IMR-90 (cell line): ENCODE data around the gene GGT5. TPM values are rescaled to one million over a fixed set of nuclear protein-coding genes. Genes with fewer than 3 reads are reported as not detected.

ENCODE experiments used
- ATAC-seq: fragments of 200-7000 bp; cut with Tn5 transposase; 2 replicates; pipeline ENCODE4 v1.9.1; 2020; ENCODE audit warnings: low read depth, mild to moderate bottlenecking, moderate library complexity
- BruUV-seq: library from RNA; stranded (reverse); fragments of 400-500 nt; replicated peaks from 2 replicates; lab custom pipeline; 2021; lab: Mats Ljungman, UMichigan
- CTCF ChIA-PET: fragments of 300-600 bp; formaldehyde crosslinking; extraction: SDS; loops from one replicate; lab custom pipeline; 2021; ENCODE audit warnings: antibody characterized with exemption; lab: Yijun Ruan, JAX
- POLR2A ChIA-PET: fragments of 300-600 bp; sonication (Branson Sonifier 250); formaldehyde crosslinking; loops from one replicate; lab custom pipeline; 2022; ENCODE audit warnings: antibody characterized with exemption; ENCODE audit not compliant: unreplicated experiment; lab: Charles Lee
- DNase-seq: peaks from one replicate; pipeline ENCODE4 v3.0.0; 2013
- H2AFZ ChIP-seq: replicated peaks from 2 replicates; pipeline ENCODE3; 2013; ENCODE audit warnings: low read length, mild to moderate bottlenecking; ENCODE audit not compliant: poor library complexity
- H2AK5ac ChIP-seq: 2 replicates; pipeline ENCODE4 v1.6.1; 2013; ENCODE audit warnings: low read depth, low read length, inconsistent platforms
- H2AK9ac ChIP-seq: replicated peaks from 2 replicates; pipeline ENCODE3; 2013; ENCODE audit warnings: mild to moderate bottlenecking, low read depth, low read length, moderate library complexity; ENCODE audit not compliant: poor library complexity
- H2BK120ac ChIP-seq: 2 replicates; pipeline ENCODE4 v1.6.1; 2013; ENCODE audit warnings: low read depth, low read length, inconsistent platforms
- H2BK15ac ChIP-seq: 3 replicates; pipeline ENCODE4 v1.6.1; 2013; ENCODE audit warnings: low read depth, low read length, inconsistent platforms
- H2BK20ac ChIP-seq: 2 replicates; pipeline ENCODE4 v1.6.1; 2013; ENCODE audit warnings: low read depth, mild to moderate bottlenecking, inconsistent platforms, low read length, moderate library complexity
- H2BK5ac ChIP-seq: 2 replicates; pipeline ENCODE4 v1.6.1; 2013; ENCODE audit warnings: mild to moderate bottlenecking, low read depth, low read length, inconsistent platforms; ENCODE audit not compliant: poor library complexity, severe bottlenecking
- H3K14ac ChIP-seq: replicated peaks from 2 replicates; pipeline ENCODE4 v1.6.1; 2013; ENCODE audit warnings: low read depth, low read length, inconsistent platforms
- H3K18ac ChIP-seq: 2 replicates; pipeline ENCODE4 v1.6.1; 2013; ENCODE audit warnings: low read depth, low read length, control low read depth
- H3K23ac ChIP-seq: 2 replicates; pipeline ENCODE4 v1.6.1; 2013; ENCODE audit warnings: low read depth, low read length, inconsistent platforms
- H3K27ac ChIP-seq: 2 replicates; pipeline ENCODE4 v1.5.1; 2013; ENCODE audit warnings: mild to moderate bottlenecking, control low read depth, low read length; ENCODE audit not compliant: insufficient read depth
- H3K27me3 ChIP-seq: 2 replicates; pipeline ENCODE4 v1.6.1; 2013; ENCODE audit warnings: low read length; ENCODE audit not compliant: control insufficient read depth, insufficient read depth
- H3K36me3 ChIP-seq: 2 replicates; pipeline ENCODE4 v1.6.1; 2013; ENCODE audit warnings: low read length, mixed read lengths; ENCODE audit not compliant: control insufficient read depth, insufficient read depth
- H3K4ac ChIP-seq: 2 replicates; pipeline ENCODE4 v1.6.1; 2013; ENCODE audit warnings: low read depth, low read length, inconsistent platforms
- H3K4me1 ChIP-seq: 2 replicates; pipeline ENCODE4 v1.6.1; 2013; ENCODE audit warnings: low read length, mixed read lengths; ENCODE audit not compliant: control insufficient read depth, insufficient read depth
- H3K4me2 ChIP-seq: 2 replicates; pipeline ENCODE4 v1.6.1; 2013; ENCODE audit warnings: low read depth, mild to moderate bottlenecking, control low read depth, low read length, moderate library complexity
- H3K4me3 ChIP-seq: 2 replicates; pipeline ENCODE4 v1.5.1; 2013; ENCODE audit warnings: low read depth, mild to moderate bottlenecking, control low read depth, low read length, moderate library complexity; ENCODE audit not compliant: insufficient read depth
- H3K56ac ChIP-seq: 2 replicates; pipeline ENCODE4 v1.6.1; 2013; ENCODE audit warnings: low read length, inconsistent platforms; ENCODE audit not compliant: insufficient read depth; ENCODE audit errors: extremely low read depth
- H3K79me1 ChIP-seq, 2 experiments: 2 replicates each; pipeline ENCODE4 v1.6.1; 2013; ENCODE audit warnings: low read length in 2 of 2, inconsistent platforms in 1 of 2, low read depth in 1 of 2
- H3K9ac ChIP-seq: 2 replicates; pipeline ENCODE4 v1.6.1; 2013; ENCODE audit warnings: low read depth, low read length, control low read depth
- H3K9me1 ChIP-seq: 2 replicates; pipeline ENCODE4 v1.6.1; 2013; ENCODE audit warnings: low read length, inconsistent platforms; ENCODE audit not compliant: insufficient read depth
- H3K9me3 ChIP-seq: 2 replicates; pipeline ENCODE4 v1.6.1; 2013; ENCODE audit warnings: low read length; ENCODE audit not compliant: control insufficient read depth, insufficient read depth
- H4K20me1 ChIP-seq: 2 replicates; pipeline ENCODE4 v1.6.1; 2013; ENCODE audit warnings: low read length, inconsistent platforms; ENCODE audit not compliant: insufficient read depth
- H4K5ac ChIP-seq: 2 replicates; pipeline ENCODE4 v1.6.1; 2013; ENCODE audit warnings: mild to moderate bottlenecking, low read depth, low read length, control low read depth
- H4K8ac ChIP-seq, 2 experiments: 2 replicates each; pipeline ENCODE4 v1.6.1; 2013; ENCODE audit warnings: low read depth in 2 of 2, low read length in 2 of 2, control low read depth in 1 of 2, inconsistent platforms in 1 of 2
- H4K91ac ChIP-seq: 2 replicates; pipeline ENCODE4 v1.6.1; 2013; ENCODE audit warnings: low read depth, low read length, inconsistent platforms; ENCODE audit not compliant: insufficient read depth
- BHLHE40 ChIP-seq: fragments of 150-350 bp; IDR thresholded peaks from 2 replicates; pipeline ENCODE4 v1.6.1; 2016; ENCODE audit warnings: mild to moderate bottlenecking, low read depth, low read length
- CEBPB ChIP-seq: IDR thresholded peaks from 2 replicates; pipeline ENCODE4 v1.6.1; 2012; ENCODE audit warnings: low read depth, low read length, improper control_type of control experiment
- CHD1 ChIP-seq: IDR thresholded peaks from 2 replicates; pipeline ENCODE4 v1.6.1; 2012; ENCODE audit warnings: low read depth, low read length, improper control_type of control experiment
- ELK1 ChIP-seq: fragments of 150-350 bp; IDR thresholded peaks from 2 replicates; pipeline ENCODE4 v1.6.1; 2016; ENCODE audit warnings: low read depth, mild to moderate bottlenecking, low read length, moderate library complexity, borderline replicate concordance
- MAFK ChIP-seq: IDR thresholded peaks from 2 replicates; pipeline ENCODE4 v1.6.1; 2012; ENCODE audit warnings: low read depth, low read length, improper control_type of control experiment
- MAZ ChIP-seq: IDR thresholded peaks from 2 replicates; pipeline ENCODE4 v1.6.1; 2012; ENCODE audit warnings: low read depth, mild to moderate bottlenecking, low read length, improper control_type of control experiment, moderate library complexity, borderline replicate concordance
- MXI1 ChIP-seq: IDR thresholded peaks from 2 replicates; pipeline ENCODE4 v1.6.1; 2012; ENCODE audit warnings: low read depth, mild to moderate bottlenecking, low read length, moderate library complexity, borderline replicate concordance
- NFE2L2 ChIP-seq: fragments of 150-350 bp; IDR thresholded peaks from 2 replicates; pipeline ENCODE4 v1.6.1; 2016; ENCODE audit warnings: low read depth, mild to moderate bottlenecking, low read length
- POLR2A ChIP-seq: IDR thresholded peaks from 2 replicates; pipeline ENCODE4 v1.6.1; 2012; ENCODE audit warnings: mild to moderate bottlenecking, low read depth, low read length
- RCOR1 ChIP-seq: IDR thresholded peaks from 2 replicates; pipeline ENCODE4 v1.6.1; 2012; ENCODE audit warnings: mild to moderate bottlenecking, low read length, improper control_type of control experiment; ENCODE audit not compliant: insufficient replicate concordance
- RFX5 ChIP-seq: IDR thresholded peaks from 2 replicates; pipeline ENCODE4 v1.8.0; 2012; ENCODE audit warnings: low read depth, mild to moderate bottlenecking, low read length, moderate library complexity
- SMC3 ChIP-seq: fragments of 150-350 bp; IDR thresholded peaks from 2 replicates; pipeline ENCODE4 v1.6.1; 2016; ENCODE audit warnings: low read depth, mild to moderate bottlenecking, antibody characterized with exemption, low read length, moderate library complexity
- USF2 ChIP-seq: fragments of 150-350 bp; IDR thresholded peaks from 2 replicates; pipeline ENCODE4 v1.6.1; 2017; ENCODE audit warnings: mild to moderate bottlenecking, antibody characterized with exemption, low read length, low read depth
- WGBS, 2 experiments: methylation state at CpG; one replicate each; pipeline versions ENCODE4 v1.1.5 to v1.1.7; 2013; ENCODE audit warnings: missing lambda C conversion rate in 2 of 2; ENCODE audit not compliant: insufficient read length in 1 of 2; ENCODE audit errors: extremely low coverage in 2 of 2; 5-methylcytosine and 5-hydroxymethylcytosine counted together
- dilution Hi-C: fragments of 300-500 bp; cut with HindIII; formaldehyde crosslinking; loops from one replicate; pipeline ENCODE4 v1.14.3; 2018; ENCODE audit warnings: low sequenced_read_pairs; ENCODE audit not compliant: unreplicated experiment
- in situ Hi-C: fragments of 300-500 bp; cut with MboI; formaldehyde crosslinking; loops from 3 replicates; pipeline ENCODE4 v1.14.3; 2019; ENCODE audit warnings: low sequenced_read_pairs, inconsistent platforms, mixed read lengths
- intact Hi-C: fragments of 100-400 bp; cut with micrococcal nuclease; formaldehyde crosslinking; loops from 2 replicates; pipeline ENCODE4 v1.10.0; 2022
- polyA plus RNA-seq, 3 experiments: library from polyadenylated mRNA; depleted of rRNA; stranded (reverse); fragments of >200 nt; gene quantifications; 2 replicates each; pipeline ENCODE4 v1.2.3, GENCODE V29; 2012; ENCODE audit warnings: low replicate concordance in 1 of 3
- total RNA-seq: library from RNA; depleted of rRNA; stranded (reverse); fragments of >200 nt; gene quantifications from 2 replicates; pipeline ENCODE4 v1.2.3, GENCODE V29; 2012

Gene GGT5
- total and polyA plus RNA-seq, 2 of the 4 experiments (the other 2 are of a cell fraction) = 0.18 to 5.8 TPM

DNA sequence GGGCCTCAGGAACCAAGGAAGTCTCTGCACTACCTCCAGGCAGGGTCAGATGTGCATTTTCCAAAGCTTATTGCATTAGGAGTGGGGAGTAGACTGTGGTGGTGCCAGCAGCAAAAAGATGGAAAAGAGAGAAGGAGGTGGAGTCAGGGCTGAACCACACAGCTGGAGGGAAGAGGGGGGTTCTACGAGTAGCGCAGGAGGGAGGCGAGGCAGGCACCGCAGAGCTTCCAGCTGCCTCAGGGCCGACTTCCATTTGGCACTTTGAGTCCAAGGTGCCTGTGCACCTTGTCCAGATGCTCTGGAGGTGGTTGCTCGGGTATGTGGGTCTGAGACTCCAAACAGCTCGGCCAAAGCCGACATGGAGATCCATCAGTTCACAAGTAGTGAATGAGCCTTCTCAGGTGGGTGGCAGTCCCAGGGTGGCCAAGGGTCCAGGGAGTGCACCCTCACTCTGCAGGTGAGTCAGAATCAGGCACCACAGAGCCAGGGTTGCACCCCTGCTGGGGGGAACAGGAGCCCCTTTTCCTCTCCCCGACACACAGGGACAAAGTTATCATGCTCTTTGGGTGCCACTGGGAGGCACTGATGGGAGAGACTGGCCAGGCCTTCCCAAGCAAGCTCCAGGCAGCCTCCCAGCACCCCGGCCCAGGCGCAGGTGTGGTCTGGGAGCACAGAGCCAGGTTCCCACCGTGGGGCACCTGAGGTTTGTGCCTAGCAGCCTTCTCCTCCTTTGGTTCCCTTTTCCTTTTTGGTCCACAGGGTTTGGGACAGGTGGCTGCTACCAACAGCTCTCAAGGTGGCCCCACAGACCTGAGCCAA is 30.2 kb downstream of the GGT5 start:
- POLR2A ChIA-PET = no interaction called here
- Histone ChIP-seq H4K20me1 (no peaks in the 10 kb centered on the region), H4K91ac (no peak overlapping the region; the same call in 1 of the 2 replicates), H2BK5ac (no peak overlapping the region), H2BK120ac (no peak overlapping the region), H2AFZ (peak overlapping the region; percentile 46), H3K14ac (no peak overlapping the region), H2BK15ac (no peak overlapping the region), H3K9me3 (peaks cover 4% of the 10 kb centered on the region; the same call in 1 of the 2 replicates), H3K23ac (no peak overlapping the region), H2BK20ac (no peak overlapping the region), H3K4ac (0 out of 2 replicates have a peak overlapping the region, but pooled peaks have one; percentile 13), H3K9me1 (no peaks in the 10 kb centered on the region; the same call in 1 of the 2 replicates), H4K8ac (no peak overlapping the region; a peak in 1 of 4 replicates), H3K27ac (no peak overlapping the region), H2AK9ac (no peak overlapping the region), H3K79me1 (0 out of 4 replicates have a peak, but pooled peaks cover 0 to under 1% of the 10 kb centered on the region in 2 experiments), H3K4me1 (peaks cover 3% of the 10 kb centered on the region), H3K4me2 (no peak overlapping the region), H3K56ac (no peak overlapping the region), H3K36me3 (no peaks in the 10 kb centered on the region), H3K4me3 (no peak overlapping the region), H3K27me3 (no peaks in the 10 kb centered on the region), H3K18ac (no peak overlapping the region), H4K5ac (no peak overlapping the region), H3K9ac (no peak overlapping the region), H2AK5ac (peak overlapping the region; percentile 72)
- in situ Hi-C loops (no loop called here), intact Hi-C loops (no loop called here), dilution Hi-C loops (no loop called here)
- BruUV-seq = no TSS peak
- no peak for ATAC-seq
- 90% methylated on average over 5 of the region's 12 CpGs; no CpG with 5 or more reads in 1 of the 2 experiments for WGBS, 2 experiments
- CTCF ChIA-PET = no interaction called here
- TF ChIP-seq RCOR1 (no peak), POLR2A (no peak), RFX5 (no peak), USF2 (no peak), MXI1 (no peak), BHLHE40 (no peak), MAZ (no peak), NFE2L2 (no peak), ELK1 (no peak), SMC3 (no peak), CEBPB (no peak), MAFK (no peak), CHD1 (no peak)
- DNase-seq = no peak
